IPS DF 6.9 (cell line): Measurements from ENCODE around the gene PIK3AP1.

Experiments
- DNase-seq: peaks from one replicate; pipeline ENCODE4 v3.0.0-alpha.2; 2013; ENCODE audit warnings: low read depth, low spot score
- H3K27ac ChIP-seq: one replicate; pipeline ENCODE4 v1.5.1; 2013; ENCODE audit warnings: low read length, control low read depth
- H3K27me3 ChIP-seq: 2 replicates; pipeline ENCODE4 v1.6.1; 2013; ENCODE audit warnings: mild to moderate bottlenecking, low read length; ENCODE audit not compliant: control insufficient read depth, insufficient read depth
- H3K36me3 ChIP-seq: 2 replicates; pipeline ENCODE4 v1.6.1; 2013; ENCODE audit warnings: low read length; ENCODE audit not compliant: control insufficient read depth, insufficient read depth
- H3K4me1 ChIP-seq: 2 replicates; pipeline ENCODE4 v1.6.1; 2013; ENCODE audit warnings: low read length; ENCODE audit not compliant: control insufficient read depth, insufficient read depth
- H3K4me3 ChIP-seq: 2 replicates; pipeline ENCODE4 v1.5.1; 2013; ENCODE audit warnings: mild to moderate bottlenecking, low read length
- H3K9me3 ChIP-seq: 2 replicates; pipeline ENCODE4 v1.6.1; 2013; ENCODE audit warnings: low read length, inconsistent platforms; ENCODE audit not compliant: control insufficient read depth, insufficient read depth
- WGBS: extraction: QIAGEN DNeasy Blood & Tissue Kit; methylation state at CpG from one replicate; pipeline ENCODE4 v1.1.7; 2013; ENCODE audit warnings: mixed read lengths, missing lambda C conversion rate; ENCODE audit not compliant: insufficient read length, insufficient coverage; 5-methylcytosine and 5-hydroxymethylcytosine counted together

The PIK3AP1 gene, protein sequence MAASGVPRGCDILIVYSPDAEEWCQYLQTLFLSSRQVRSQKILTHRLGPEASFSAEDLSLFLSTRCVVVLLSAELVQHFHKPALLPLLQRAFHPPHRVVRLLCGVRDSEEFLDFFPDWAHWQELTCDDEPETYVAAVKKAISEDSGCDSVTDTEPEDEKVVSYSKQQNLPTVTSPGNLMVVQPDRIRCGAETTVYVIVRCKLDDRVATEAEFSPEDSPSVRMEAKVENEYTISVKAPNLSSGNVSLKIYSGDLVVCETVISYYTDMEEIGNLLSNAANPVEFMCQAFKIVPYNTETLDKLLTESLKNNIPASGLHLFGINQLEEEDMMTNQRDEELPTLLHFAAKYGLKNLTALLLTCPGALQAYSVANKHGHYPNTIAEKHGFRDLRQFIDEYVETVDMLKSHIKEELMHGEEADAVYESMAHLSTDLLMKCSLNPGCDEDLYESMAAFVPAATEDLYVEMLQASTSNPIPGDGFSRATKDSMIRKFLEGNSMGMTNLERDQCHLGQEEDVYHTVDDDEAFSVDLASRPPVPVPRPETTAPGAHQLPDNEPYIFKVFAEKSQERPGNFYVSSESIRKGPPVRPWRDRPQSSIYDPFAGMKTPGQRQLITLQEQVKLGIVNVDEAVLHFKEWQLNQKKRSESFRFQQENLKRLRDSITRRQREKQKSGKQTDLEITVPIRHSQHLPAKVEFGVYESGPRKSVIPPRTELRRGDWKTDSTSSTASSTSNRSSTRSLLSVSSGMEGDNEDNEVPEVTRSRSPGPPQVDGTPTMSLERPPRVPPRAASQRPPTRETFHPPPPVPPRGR

GRCh38 chr10:96720422-96721206 is at the start of gene PIK3AP1:
Gene PIK3AP1 (minus strand): TSS chr10:96720514. CDS start chr10:96720394, 120 bp downstream.
- Histone ChIP-seq H3K27ac (no peak within 1 kb of the TSS), H3K4me1 (0 out of 2 replicates have a peak, but pooled peaks cover 1% of the 10 kb centered on the region), H3K36me3 (no peaks in the 10 kb centered on the region), H3K9me3 (no peaks in the 10 kb centered on the region), H3K4me3 (peak within 1 kb of the TSS; percentile 49; the same call in 1 of the 2 replicates), H3K27me3 (no peaks in the 10 kb centered on the region; the same call in 1 of the 2 replicates)
- DNase-seq: no peak
- WGBS: no CpG with 5 or more reads among the region's 52 CpGs

DNA sequence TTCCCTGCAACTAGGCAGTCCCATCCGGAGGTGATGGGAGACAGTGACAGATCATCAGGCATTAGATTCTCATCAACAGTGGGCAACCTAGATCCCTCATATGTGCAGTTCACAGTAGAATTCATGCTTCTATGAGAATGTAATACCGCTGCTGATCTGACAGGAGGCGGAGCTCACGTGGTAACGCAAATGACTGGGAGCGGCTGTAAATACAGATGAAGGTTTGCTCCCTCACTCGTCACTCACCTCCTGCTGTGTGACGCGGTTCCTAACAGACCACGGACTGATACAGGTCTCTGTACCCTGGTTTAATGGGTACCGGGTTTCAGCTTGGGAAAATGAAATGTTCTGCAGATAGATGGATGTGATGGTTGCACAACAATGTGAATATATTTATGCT is 47.8 kb upstream of the PIK3AP1 start:
- DNase-seq: no peak
- Histone ChIP-seq H3K4me3 (no peak overlapping the region), H3K4me1 (no peaks in the 10 kb centered on the region), H3K36me3 (no peaks in the 10 kb centered on the region), H3K27me3 (no peaks in the 10 kb centered on the region), H3K27ac (no peak overlapping the region), H3K9me3 (peaks cover 1% of the 10 kb centered on the region; the same call in 1 of the 2 replicates)
- WGBS: no CpG with 5 or more reads among the region's 11 CpGs

GRCh38 chr10:96767611-96768010 is 47.3 kb upstream of the PIK3AP1 start:
- Histone ChIP-seq H3K9me3 (peaks cover 1% of the 10 kb centered on the region; the same call in 1 of the 2 replicates), H3K4me3 (no peak overlapping the region), H3K27me3 (no peaks in the 10 kb centered on the region), H3K27ac (no peak overlapping the region), H3K36me3 (no peaks in the 10 kb centered on the region), H3K4me1 (no peaks in the 10 kb centered on the region)
- no CpG with 5 or more reads among the region's 2 CpGs for WGBS
- no peak for DNase-seq

DNA sequence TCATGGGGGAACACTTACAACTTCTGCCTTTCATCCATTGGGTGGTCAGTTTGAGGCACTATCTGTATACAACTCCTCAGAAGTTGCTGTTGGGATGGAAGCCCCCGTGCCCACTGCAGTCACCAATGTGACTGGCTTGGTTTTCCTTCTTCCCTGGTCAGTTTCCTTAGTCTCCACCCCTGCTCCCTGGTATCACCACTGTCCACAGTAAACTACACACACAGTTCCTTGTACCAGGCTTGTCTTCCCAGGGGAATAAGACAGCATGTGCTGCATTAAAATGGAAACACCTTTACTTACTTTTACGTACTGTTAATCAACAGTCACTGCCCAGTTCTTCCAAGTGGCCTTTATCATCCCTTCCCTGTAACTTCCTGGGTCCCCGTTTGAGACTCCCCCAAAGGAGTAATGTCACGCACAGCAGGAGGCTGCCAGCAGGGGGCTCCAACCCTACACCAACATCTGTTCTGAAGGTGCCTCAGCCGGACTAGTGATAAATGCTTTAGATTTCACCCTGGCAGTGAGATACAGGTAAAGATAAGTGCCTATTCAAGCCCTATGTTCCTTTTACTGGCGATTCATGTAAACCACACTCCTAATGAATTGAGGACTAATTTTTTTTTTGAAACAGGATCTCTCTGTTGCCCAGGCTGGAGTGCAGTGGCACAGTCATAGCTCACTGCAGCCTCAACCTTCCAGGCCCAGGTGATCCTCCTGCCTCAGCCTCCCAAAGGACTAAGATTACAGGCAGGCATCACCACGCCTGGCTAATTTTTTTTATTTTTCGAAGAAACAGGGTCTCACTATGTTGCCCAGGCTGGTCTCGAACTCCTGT is 45.3 kb upstream of the PIK3AP1 start:
- H3K27me3 ChIP-seq: no peaks in the 10 kb centered on the region
- H3K4me1 ChIP-seq: no peaks in the 10 kb centered on the region
- WGBS: no CpG with 5 or more reads among the region's 9 CpGs
- H3K27ac ChIP-seq: no peak overlapping the region
- H3K4me3 ChIP-seq: no peak overlapping the region
- H3K36me3 ChIP-seq: no peaks in the 10 kb centered on the region
- H3K9me3 ChIP-seq: 0 out of 2 replicates have a peak, but pooled peaks cover 1% of the 10 kb centered on the region
- DNase-seq: no peak

GRCh38 chr10:96764425-96765060 is 44.2 kb upstream of the PIK3AP1 start:
- WGBS: no CpG with 5 or more reads among the region's 4 CpGs
- Histone ChIP-seq H3K4me3 (no peak overlapping the region), H3K4me1 (no peaks in the 10 kb centered on the region), H3K27ac (no peak overlapping the region), H3K36me3 (no peaks in the 10 kb centered on the region), H3K27me3 (no peaks in the 10 kb centered on the region), H3K9me3 (0 out of 2 replicates have a peak, but pooled peaks cover 1% of the 10 kb centered on the region)
- DNase-seq: no peak

DNA sequence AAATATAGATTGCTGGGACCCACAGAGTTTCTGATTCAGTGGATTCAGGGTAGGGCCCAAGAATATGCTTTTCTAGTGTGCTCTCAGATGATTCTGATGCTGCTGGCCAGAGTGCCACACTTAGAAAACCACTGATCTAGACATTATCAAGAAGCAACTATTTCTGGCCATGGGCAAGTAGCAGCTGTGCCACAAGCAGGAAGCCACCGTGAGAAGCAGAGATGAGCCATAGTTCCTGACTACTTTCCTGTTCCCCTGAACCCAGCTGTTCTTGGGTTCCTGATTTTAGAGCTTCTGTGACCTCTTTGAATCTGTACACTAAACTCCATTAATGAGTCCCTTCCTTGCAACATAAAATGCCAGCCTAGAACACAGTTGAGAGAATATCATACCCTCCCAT is 38.1 kb upstream of the PIK3AP1 start:
- Histone ChIP-seq H3K27ac (no peak overlapping the region), H3K27me3 (no peaks in the 10 kb centered on the region), H3K4me3 (no peak overlapping the region), H3K36me3 (no peaks in the 10 kb centered on the region), H3K4me1 (no peaks in the 10 kb centered on the region), H3K9me3 (no peaks in the 10 kb centered on the region)
- no peak for DNase-seq
- no CpG with 5 or more reads among the region's 1 CpG for WGBS

- no peak for DNase-seq
- no peak overlapping the region for H3K4me3 ChIP-seq
- no CpG with 5 or more reads among the region's 5 CpGs for WGBS
Measured at GRCh38 chr10:96756111-96756903, 36.0 kb upstream of the PIK3AP1 start.

DNA sequence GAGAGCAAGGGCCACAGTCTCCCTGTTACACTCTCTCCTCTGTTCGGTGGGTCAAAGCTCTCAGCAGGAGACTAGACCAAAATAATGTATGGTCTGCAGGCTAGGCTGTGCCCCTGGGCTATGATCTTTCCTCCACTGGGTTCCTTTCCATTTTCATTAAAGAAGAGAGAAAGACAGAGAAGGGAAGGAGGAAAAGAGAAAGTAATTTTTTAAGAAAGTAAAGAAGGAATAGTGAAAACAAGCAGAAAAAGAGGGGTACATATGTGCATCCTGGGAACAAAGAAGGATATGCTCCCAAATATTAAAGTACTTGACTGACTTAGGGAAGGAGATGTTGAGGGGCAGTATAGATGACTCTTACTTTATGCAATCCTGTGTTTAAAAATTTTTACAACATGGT is 33.6 kb upstream of the PIK3AP1 start:
- H3K27me3 ChIP-seq: no peaks in the 10 kb centered on the region
- H3K4me3 ChIP-seq: no peak overlapping the region
- H3K9me3 ChIP-seq: no peaks in the 10 kb centered on the region
- no peaks in the 10 kb centered on the region for H3K4me1 ChIP-seq
- DNase-seq: no peak
- no peak overlapping the region for H3K27ac ChIP-seq
- no peaks in the 10 kb centered on the region for H3K36me3 ChIP-seq
- no CpG with 5 or more reads among the region's 1 CpG for WGBS

More at GRCh38 chr10:96756111-96756903, 36.0 kb upstream of the PIK3AP1 start:
- no peaks in the 10 kb centered on the region for H3K36me3 ChIP-seq
- no peak overlapping the region for H3K27ac ChIP-seq
- H3K9me3 ChIP-seq: no peaks in the 10 kb centered on the region
- H3K27me3 ChIP-seq: no peaks in the 10 kb centered on the region
- no peaks in the 10 kb centered on the region for H3K4me1 ChIP-seq

GRCh38 chr10:96752375-96752774 is 32.1 kb upstream of the PIK3AP1 start:
- no peaks in the 10 kb centered on the region for H3K9me3 ChIP-seq
- H3K4me3 ChIP-seq: no peak overlapping the region
- no peaks in the 10 kb centered on the region for H3K36me3 ChIP-seq
- DNase-seq: no peak
- no peaks in the 10 kb centered on the region for H3K27me3 ChIP-seq
- no peak overlapping the region for H3K27ac ChIP-seq
- no peaks in the 10 kb centered on the region for H3K4me1 ChIP-seq
- WGBS: no CpG with 5 or more reads among the region's 4 CpGs
